ENCODE measurements around the gene TSPAN31. TPM values are rescaled to one million over a fixed set of nuclear protein-coding genes. Genes with fewer than 3 reads are reported as not detected.

Gene TSPAN31, protein sequence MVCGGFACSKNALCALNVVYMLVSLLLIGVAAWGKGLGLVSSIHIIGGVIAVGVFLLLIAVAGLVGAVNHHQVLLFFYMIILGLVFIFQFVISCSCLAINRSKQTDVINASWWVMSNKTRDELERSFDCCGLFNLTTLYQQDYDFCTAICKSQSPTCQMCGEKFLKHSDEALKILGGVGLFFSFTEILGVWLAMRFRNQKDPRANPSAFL
- 10 to 100 TPM; 47.0 to 75.8 (median 53.2) TPM for total RNA-seq

DNA sequence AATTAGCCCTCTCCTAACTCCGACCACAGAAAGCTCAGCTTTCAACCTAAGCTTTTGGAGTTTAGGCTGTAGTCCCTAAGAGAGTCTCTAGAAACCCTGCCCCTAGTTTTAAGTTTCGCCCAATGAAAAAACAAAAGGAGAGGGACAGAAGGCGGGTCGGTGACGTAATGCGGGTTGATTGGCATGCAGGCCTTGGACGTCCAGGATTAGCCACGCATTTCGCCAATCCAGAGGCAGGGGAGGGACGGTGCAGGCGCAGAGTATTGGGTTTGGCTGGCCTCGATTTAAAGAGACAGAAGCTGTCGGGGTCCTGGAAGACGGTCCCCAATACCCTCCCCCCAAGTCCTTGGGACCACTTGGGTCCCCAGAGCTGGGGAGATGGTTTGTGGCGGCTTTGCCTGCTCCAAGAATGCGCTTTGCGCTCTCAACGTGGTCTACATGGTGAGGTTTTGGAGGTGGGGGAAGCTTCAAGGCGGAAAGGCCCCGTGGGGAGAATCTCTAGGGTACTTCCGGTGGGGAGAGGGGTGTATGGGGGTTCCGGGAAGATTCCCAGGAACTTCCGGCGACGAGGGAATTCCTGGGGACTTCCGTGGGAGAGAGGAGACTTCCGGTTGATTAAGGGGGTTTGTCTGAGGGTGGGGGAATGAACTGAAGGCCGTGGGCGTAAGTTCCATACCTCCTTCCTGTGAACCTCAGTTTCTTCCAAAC lies at the start of gene TSPAN31:
Gene TSPAN31 (plus strand): TSS at position 263 of the 708 bp plus-strand sequence. CDS start 116 bp downstream, at position 379.
- ATAC-seq: peak; percentile 98
- Histone ChIP-seq H3K27me3 (peaks cover 23% of the 10 kb centered on the region), H3K4me3 (peak within 1 kb of the TSS; percentile 85 to 90), H3K27ac (peak within 1 kb of the TSS; percentile 93 to 97 (median 94)), H3K36me3 (peaks cover 0 to 34% of the 10 kb centered on the region in 2 donors), H3K9me3 (no peaks in the 10 kb centered on the region), H3K4me1 (peaks cover 0 to 21% (median 6%) of the 10 kb centered on the region in 3 donors)
- WGBS, 2 donors (ENCODE audit: low coverage in 1 of 2): 0% methylated on average over 7 to 12 of the region's 29 CpGs
- peak in 1 of 2 donors; percentile 36 for TF ChIP-seq POLR2A (IDR thresholded peaks at IDR 0.05)
- TF ChIP-seq, protein P1, sequence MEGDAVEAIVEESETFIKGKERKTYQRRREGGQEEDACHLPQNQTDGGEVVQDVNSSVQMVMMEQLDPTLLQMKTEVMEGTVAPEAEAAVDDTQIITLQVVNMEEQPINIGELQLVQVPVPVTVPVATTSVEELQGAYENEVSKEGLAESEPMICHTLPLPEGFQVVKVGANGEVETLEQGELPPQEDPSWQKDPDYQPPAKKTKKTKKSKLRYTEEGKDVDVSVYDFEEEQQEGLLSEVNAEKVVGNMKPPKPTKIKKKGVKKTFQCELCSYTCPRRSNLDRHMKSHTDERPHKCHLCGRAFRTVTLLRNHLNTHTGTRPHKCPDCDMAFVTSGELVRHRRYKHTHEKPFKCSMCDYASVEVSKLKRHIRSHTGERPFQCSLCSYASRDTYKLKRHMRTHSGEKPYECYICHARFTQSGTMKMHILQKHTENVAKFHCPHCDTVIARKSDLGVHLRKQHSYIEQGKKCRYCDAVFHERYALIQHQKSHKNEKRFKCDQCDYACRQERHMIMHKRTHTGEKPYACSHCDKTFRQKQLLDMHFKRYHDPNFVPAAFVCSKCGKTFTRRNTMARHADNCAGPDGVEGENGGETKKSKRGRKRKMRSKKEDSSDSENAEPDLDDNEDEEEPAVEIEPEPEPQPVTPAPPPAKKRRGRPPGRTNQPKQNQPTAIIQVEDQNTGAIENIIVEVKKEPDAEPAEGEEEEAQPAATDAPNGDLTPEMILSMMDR (IDR thresholded peaks at IDR 0.05): peak in 1 of 4 experiments; percentile 32
- TF ChIP-seq EP300 (IDR thresholded peaks at IDR 0.05): no peak
- TF ChIP-seq POLR2AphosphoS5 (IDR thresholded peaks at IDR 0.05): peak; percentile 71

DNA sequence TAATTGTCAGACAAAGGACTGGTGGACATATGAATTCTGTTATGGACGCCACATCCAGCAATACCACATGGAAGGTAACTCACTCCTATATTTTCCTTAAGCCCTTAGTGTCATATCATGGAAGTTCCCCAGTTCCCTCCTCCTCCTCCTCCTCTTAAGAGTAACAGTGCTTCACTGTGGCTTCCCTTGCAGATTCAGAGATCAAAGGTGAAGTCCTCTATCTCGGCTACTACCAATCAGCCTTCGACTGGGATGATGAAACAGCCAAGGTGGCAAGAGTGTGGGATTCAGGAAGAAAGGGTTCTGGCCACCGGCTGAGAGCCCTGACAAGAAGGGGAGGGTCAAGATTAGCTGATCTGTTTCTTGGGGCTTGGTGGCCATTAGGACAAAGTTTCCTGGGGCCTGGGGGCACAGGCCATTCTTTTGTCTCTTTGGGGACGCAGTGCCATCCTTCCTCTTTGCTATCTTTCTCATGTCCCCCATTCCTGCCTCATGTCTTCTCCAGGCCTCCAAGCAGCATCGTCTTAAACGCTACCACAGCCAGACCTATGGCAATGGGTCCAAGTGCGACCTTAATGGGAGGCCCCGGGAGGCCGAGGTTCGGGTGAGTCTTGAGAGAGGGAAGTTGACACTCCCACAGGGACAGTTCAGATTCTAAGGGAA lies 48.9 kb upstream of the TSPAN31 start:
- Histone ChIP-seq H3K27me3 (no peaks in the 10 kb centered on the region), H3K9me3 (no peaks in the 10 kb centered on the region), H3K27ac (no peak overlapping the region), H3K36me3 (peaks cover 0 to 46% of the 10 kb centered on the region in 2 donors), H3K4me1 (peaks cover 0 to 20% (median 7%) of the 10 kb centered on the region in 3 donors), H3K4me3 (no peak overlapping the region)
- WGBS, 2 donors (ENCODE audit: low coverage in 1 of 2): 88 to 94% methylated on average over 1 to 4 of the region's 11 CpGs
- no peak for ATAC-seq
- no peak for TF ChIP-seq POLR2AphosphoS5 (IDR thresholded peaks at IDR 0.05)
- no peak for TF ChIP-seq POLR2A (IDR thresholded peaks at IDR 0.05)
- TF ChIP-seq, protein P1 (IDR thresholded peaks at IDR 0.05): no peak
- no peak for TF ChIP-seq EP300 (IDR thresholded peaks at IDR 0.05)

DNA sequence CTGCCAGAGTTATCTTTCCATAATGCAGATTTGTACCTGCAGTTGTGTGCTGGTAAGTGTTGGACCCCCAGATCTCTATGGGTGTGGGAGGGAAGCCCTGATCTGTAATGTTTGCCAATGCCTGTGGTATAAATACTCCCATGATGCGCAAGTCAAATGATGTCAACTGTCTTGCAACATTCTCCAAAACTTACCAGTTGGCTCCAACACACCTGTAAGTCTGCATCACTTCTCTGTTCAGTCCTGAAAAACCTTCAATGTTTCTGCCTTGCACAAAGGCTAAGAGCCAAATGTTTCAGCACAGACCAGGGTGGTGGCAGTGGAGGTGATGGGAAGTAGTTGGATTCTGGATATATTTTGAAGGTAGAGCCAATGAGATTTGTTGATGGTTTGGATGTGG lies 47.8 kb upstream of the TSPAN31 start:
- Histone ChIP-seq H3K4me3 (no peak overlapping the region), H3K27ac (no peak overlapping the region), H3K27me3 (no peaks in the 10 kb centered on the region), H3K9me3 (no peaks in the 10 kb centered on the region), H3K4me1 (peaks cover 0 to 20% (median 7%) of the 10 kb centered on the region in 3 donors), H3K36me3 (peaks cover 0 to 54% of the 10 kb centered on the region in 2 donors)
- 80 to 100% methylated on average over 1 of the region's 1 CpG for WGBS, 2 donors (ENCODE audit: low coverage in 1 of 2)
- TF ChIP-seq POLR2AphosphoS5 (IDR thresholded peaks at IDR 0.05) (no peak), POLR2A (IDR thresholded peaks at IDR 0.05) (no peak), EP300 (IDR thresholded peaks at IDR 0.05) (no peak)
- TF ChIP-seq, protein P1 (IDR thresholded peaks at IDR 0.05): no peak
- ATAC-seq: no peak

DNA sequence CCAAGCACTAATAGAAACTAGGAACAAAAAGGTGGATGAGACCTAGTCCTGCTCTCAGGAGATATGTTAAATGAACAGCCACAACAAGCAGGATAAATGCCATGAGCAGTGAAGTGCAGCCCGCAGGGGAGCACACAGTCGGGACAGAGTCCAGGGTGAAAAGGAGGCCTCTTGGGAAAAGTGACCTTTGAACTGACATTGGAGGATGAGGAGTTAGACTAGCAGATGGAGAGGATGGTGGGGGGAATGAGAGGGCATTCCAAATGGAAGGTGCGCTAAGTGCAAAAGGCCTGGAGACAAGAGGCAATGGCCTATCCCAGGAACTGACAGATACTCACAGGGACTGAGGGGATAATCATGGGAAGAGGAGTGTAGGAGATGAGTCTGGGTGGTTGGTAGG lies 46.4 kb upstream of the TSPAN31 start:
- Histone ChIP-seq H3K9me3 (no peaks in the 10 kb centered on the region), H3K4me3 (no peak overlapping the region), H3K36me3 (peaks cover 0 to 66% of the 10 kb centered on the region in 2 donors), H3K27ac (no peak overlapping the region), H3K27me3 (no peaks in the 10 kb centered on the region), H3K4me1 (peaks cover 0 to 17% (median 7%) of the 10 kb centered on the region in 3 donors)
- 83 to 100% methylated on average over 3 of the region's 3 CpGs for WGBS, 2 donors (ENCODE audit: low coverage in 1 of 2)
- no peak for TF ChIP-seq POLR2AphosphoS5 (IDR thresholded peaks at IDR 0.05)
- no peak for TF ChIP-seq EP300 (IDR thresholded peaks at IDR 0.05)
- TF ChIP-seq POLR2A (IDR thresholded peaks at IDR 0.05): no peak
- TF ChIP-seq, protein P1 (IDR thresholded peaks at IDR 0.05): no peak
- no peak for ATAC-seq

Measured in gastroesophageal sphincter (tissue), 4 donors.